HG03342 (cell line): ENCODE results near the gene TCHP.
"Not testable (repeated sequence)": the region's sequence is repeated elsewhere in the genome, so short reads cannot be mapped to it uniquely, and the experiment has no call there.

Source experiments
- ATAC-seq: cut with Tn5 transposase; IDR thresholded peaks from one replicate; pipeline ENCODE4 v1.9.1; 2021; ENCODE audit warnings: mild to moderate bottlenecking, moderate library complexity; ENCODE audit not compliant: unreplicated experiment

The TCHP gene

GRCh38 chr12:109899783-109900751 lies at the start of gene TCHP:
Gene TCHP, plus strand, starts transcription at chr12:109900274. Its CDS starts 2,753 bp downstream, at chr12:109903027.
- peak; percentile 62 for ATAC-seq

- ATAC-seq: not testable (repeated sequence)
Observed at GRCh38 chr12:109850518-109850917, 49.6 kb upstream of the TCHP start.

- no peak for ATAC-seq
Observed at GRCh38 chr12:109855377-109855776, 44.7 kb upstream of the TCHP start.

GRCh38 chr12:109857715-109858114 lies 42.4 kb upstream of the TCHP start:
- no peak for ATAC-seq

- ATAC-seq: no peak
Observed at GRCh38 chr12:109858764-109859163, 41.3 kb upstream of the TCHP start.

GRCh38 chr12:109860977-109861376 lies 39.1 kb upstream of the TCHP start:
- ATAC-seq: no peak

GRCh38 chr12:109861689-109862314 lies 38.3 kb upstream of the TCHP start:
- ATAC-seq: no peak

GRCh38 chr12:109862491-109862890 lies 37.6 kb upstream of the TCHP start:
- not testable (repeated sequence) for ATAC-seq

GRCh38 chr12:109863847-109864712 lies 36.0 kb upstream of the TCHP start:
- no peak for ATAC-seq

GRCh38 chr12:109864916-109865315 lies 35.2 kb upstream of the TCHP start:
- no peak for ATAC-seq

GRCh38 chr12:109868182-109869051 lies 31.7 kb upstream of the TCHP start:
- ATAC-seq: no peak

- ATAC-seq: no peak
Observed at GRCh38 chr12:109870648-109871047, 29.4 kb upstream of the TCHP start.

GRCh38 chr12:109871668-109872314 lies 28.3 kb upstream of the TCHP start:
- ATAC-seq: no peak

- no peak for ATAC-seq
Observed at GRCh38 chr12:109873653-109874052, 26.4 kb upstream of the TCHP start.

- ATAC-seq: no peak
Observed at GRCh38 chr12:109875572-109876131, 24.4 kb upstream of the TCHP start.

- ATAC-seq: no peak
Observed at GRCh38 chr12:109876406-109876805, 23.7 kb upstream of the TCHP start.

GRCh38 chr12:109877504-109878246 lies 22.4 kb upstream of the TCHP start:
- ATAC-seq: no peak

- ATAC-seq: no peak
Observed at GRCh38 chr12:109878247-109878625, 21.8 kb upstream of the TCHP start.

- ATAC-seq: no peak
Observed at GRCh38 chr12:109878749-109879148, 21.3 kb upstream of the TCHP start.
